GM21423 (cell line): Measurements from ENCODE around the gene USP43.

ENCODE experiments used
- ATAC-seq: cut with Tn5 transposase; IDR thresholded peaks from one replicate; pipeline ENCODE4 v1.9.1; 2021; ENCODE audit warnings: mild to moderate bottlenecking, moderate library complexity; ENCODE audit not compliant: unreplicated experiment

Gene USP43

GRCh38 chr17:9702914-9703780 is 57.8 kb downstream of the USP43 start:
- ATAC-seq, result no peak

GRCh38 chr17:9703781-9704082 is 58.4 kb downstream of the USP43 start:
- ATAC-seq, result no peak

- ATAC-seq, result no peak
Observed at GRCh38 chr17:9705745-9706144, 60.4 kb downstream of the USP43 start.

GRCh38 chr17:9707948-9708347 is 62.6 kb downstream of the USP43 start:
- ATAC-seq, result no peak

- no peak for ATAC-seq
Observed at GRCh38 chr17:9714801-9715200, 69.5 kb downstream of the USP43 start.

GRCh38 chr17:9715503-9716016 is 70.2 kb downstream of the USP43 start:
- no peak for ATAC-seq

GRCh38 chr17:9725575-9725974 is 80.3 kb downstream of the USP43 start:
- ATAC-seq, result no peak

GRCh38 chr17:9726291-9726690 is 81.0 kb downstream of the USP43 start:
- no peak for ATAC-seq

- no peak for ATAC-seq
Observed at GRCh38 chr17:9728005-9728404, 82.7 kb downstream of the USP43 start.

- ATAC-seq, result no peak
Observed at GRCh38 chr17:9728564-9728963, 83.2 kb downstream of the USP43 start.

- ATAC-seq, result no peak
Observed at GRCh38 chr17:9729034-9729650, 83.8 kb downstream of the USP43 start.

GRCh38 chr17:9729735-9730420 is 84.6 kb downstream of the USP43 start:
- no peak for ATAC-seq

GRCh38 chr17:9750524-9750923 is 105.2 kb downstream of the USP43 start:
- ATAC-seq, result no peak

GRCh38 chr17:9755083-9755482 is 109.8 kb downstream of the USP43 start:
- no peak for ATAC-seq

- ATAC-seq, result no peak
Observed at GRCh38 chr17:9760266-9760665, 114.9 kb downstream of the USP43 start.

- no peak for ATAC-seq
Observed at GRCh38 chr17:9763643-9764042, 118.3 kb downstream of the USP43 start.

GRCh38 chr17:9765322-9765721 is 120.0 kb downstream of the USP43 start:
- ATAC-seq, result no peak

- no peak for ATAC-seq
Observed at GRCh38 chr17:9766970-9767369, 121.7 kb downstream of the USP43 start.

GRCh38 chr17:9767432-9767991 is 122.2 kb downstream of the USP43 start:
- ATAC-seq, result no peak

GRCh38 chr17:9768381-9768934 is 123.1 kb downstream of the USP43 start:
- ATAC-seq, result no peak

GRCh38 chr17:9769036-9769695 is 123.8 kb downstream of the USP43 start:
- ATAC-seq, result no peak
